ENCODE results near the gene HTT. TPM values are rescaled to one million over a fixed set of nuclear protein-coding genes. Genes with fewer than 3 reads are reported as not detected.
A peak's percentile ranks its signal among the peaks of the same experiment; 100 is the strongest.

The HTT gene
- total and polyA plus RNA-seq, 8 donors: 34.5 to 75.9 (median 43.5) TPM

GRCh38 chr4:3059943-3060342 is 14.5 kb upstream of the HTT start:
- H3K4me3 ChIP-seq: no peak overlapping the region
- H3K27ac ChIP-seq: no peak overlapping the region
- H3K4me1 ChIP-seq: peaks cover 0 to 40% of the 10 kb centered on the region in 2 donors
- ATAC-seq: no peak
- no peaks in the 10 kb centered on the region for H3K36me3 ChIP-seq
- intact Hi-C loops (cut with DNase I): no loop called here
- no peak for DNase-seq
- no peaks in the 10 kb centered on the region for H3K27me3 ChIP-seq
- TF ChIP-seq CTCF (IDR thresholded peaks at IDR 0.05): no peak
- peaks cover 0 to 9% of the 10 kb centered on the region in 2 donors for H3K9me3 ChIP-seq

GRCh38 chr4:3060946-3061345 is 13.5 kb upstream of the HTT start:
- Histone ChIP-seq H3K9me3 (no peaks in the 10 kb centered on the region), H3K27me3 (no peaks in the 10 kb centered on the region), H3K4me3 (no peak overlapping the region), H3K36me3 (no peaks in the 10 kb centered on the region), H3K27ac (no peak overlapping the region), H3K4me1 (peaks cover 0 to 40% of the 10 kb centered on the region in 2 donors)
- no peak for TF ChIP-seq CTCF (IDR thresholded peaks at IDR 0.05)
- DNase-seq (no peak), ATAC-seq (no peak)
- intact Hi-C loops (cut with DNase I): no loop called here

- H3K36me3 ChIP-seq: no peaks in the 10 kb centered on the region
- intact Hi-C loops (cut with DNase I): no loop called here
- ATAC-seq (peak; percentile 54), DNase-seq (no peak)
- H3K27me3 ChIP-seq: no peaks in the 10 kb centered on the region
- no peak for TF ChIP-seq CTCF (IDR thresholded peaks at IDR 0.05)
- no peaks in the 10 kb centered on the region for H3K9me3 ChIP-seq
- H3K4me3 ChIP-seq: no peak overlapping the region
- peaks cover 0 to 40% of the 10 kb centered on the region in 2 donors for H3K4me1 ChIP-seq
- H3K27ac ChIP-seq: no peak overlapping the region
These were observed 12.0 kb upstream of the HTT start for GRCh38 chr4:3062471-3062870.

GRCh38 chr4:3065551-3065950 is 8.9 kb upstream of the HTT start:
- intact Hi-C loops (cut with DNase I): no loop called here
- Histone ChIP-seq H3K27me3 (no peaks in the 10 kb centered on the region), H3K4me3 (no peak overlapping the region), H3K9me3 (no peaks in the 10 kb centered on the region), H3K4me1 (peaks cover 0 to 17% of the 10 kb centered on the region in 2 donors), H3K36me3 (no peaks in the 10 kb centered on the region), H3K27ac (no peak overlapping the region)
- no peak for ATAC-seq
- no peak for TF ChIP-seq CTCF (IDR thresholded peaks at IDR 0.05)
- DNase-seq: no peak

- intact Hi-C loops (cut with DNase I): no loop called here
- Histone ChIP-seq H3K9me3 (no peaks in the 10 kb centered on the region), H3K27me3 (no peaks in the 10 kb centered on the region), H3K36me3 (no peaks in the 10 kb centered on the region), H3K27ac (no peak overlapping the region), H3K4me1 (peaks cover 0 to 9% of the 10 kb centered on the region in 2 donors), H3K4me3 (no peak overlapping the region)
- no peak for DNase-seq
- no peak for TF ChIP-seq CTCF (IDR thresholded peaks at IDR 0.05)
- ATAC-seq: peak; percentile 20
These were observed 7.6 kb upstream of the HTT start for GRCh38 chr4:3066836-3067400.

All from left lung (tissue), 10 donors.